CD14-positive monocyte (primary cell): Measurements from ENCODE around the gene CERK. TPM values are rescaled to one million over a fixed set of nuclear protein-coding genes. Genes with fewer than 3 reads are reported as not detected.

ENCODE experiments used
- DNase-seq, 3 donors: peaks; one replicate each; pipeline ENCODE4 v3.0.0-alpha.2; 2011 to 2022
- H2AFZ ChIP-seq: 2 replicates; pipeline ENCODE4 v1.6.0; 2012; ENCODE audit warnings: mild to moderate bottlenecking, low read depth, low read length, inconsistent platforms; ENCODE audit not compliant: insufficient read depth, poor library complexity, severe bottlenecking
- H3K27ac ChIP-seq, 2 donors: 1 replicate in 1 of 2; 2 replicates in 1 of 2; pipeline ENCODE4 v1.5.1; 2012 to 2013; ENCODE audit warnings: low read length in 2 of 2, control low read depth in 1 of 2, inconsistent platforms in 1 of 2, low read depth in 1 of 2, mild to moderate bottlenecking in 1 of 2
- H3K27me3 ChIP-seq, 2 donors: one replicate each; pipeline versions ENCODE4 v1.6.0 to v1.6.1; 2011 to 2013; ENCODE audit warnings: low read length in 2 of 2; ENCODE audit not compliant: control insufficient read depth in 2 of 2, insufficient read depth in 2 of 2
- H3K36me3 ChIP-seq, 2 donors: replicated peaks in 1 of 2; 1 replicate in 1 of 2; 2 replicates in 1 of 2; pipeline versions ENCODE4 v1.5.1 to v1.6.1; 2012 to 2013; ENCODE audit warnings: low read length in 2 of 2, control low read depth in 1 of 2, inconsistent platforms in 1 of 2, mild to moderate bottlenecking in 1 of 2; ENCODE audit not compliant: insufficient read depth in 2 of 2, control insufficient read depth in 1 of 2
- H3K4me1 ChIP-seq, 2 donors: 1 replicate in 1 of 2; 2 replicates in 1 of 2; pipeline versions ENCODE4 v1.5.1 to v1.6.1; 2012 to 2013; ENCODE audit warnings: low read length in 2 of 2, control low read depth in 1 of 2, inconsistent platforms in 1 of 2, mild to moderate bottlenecking in 1 of 2, moderate library complexity in 1 of 2; ENCODE audit not compliant: insufficient read depth in 2 of 2, control insufficient read depth in 1 of 2
- H3K4me2 ChIP-seq: replicated peaks from 2 replicates; pipeline ENCODE3; 2012; ENCODE audit warnings: low read length, moderate library complexity, mild to moderate bottlenecking; ENCODE audit not compliant: poor library complexity, severe bottlenecking; ENCODE audit errors: extremely low read depth
- H3K4me3 ChIP-seq, 3 experiments: fragments of 200-600 bp in 1 of 3; sonication (generic) in 1 of 3; replicated peaks in 1 of 3; 1 replicate in 2 of 3; 2 replicates in 1 of 3; pipeline ENCODE4 v1.5.1; 2011 to 2013; ENCODE audit warnings: low read length in 3 of 3, mild to moderate bottlenecking in 3 of 3, control low read depth in 2 of 3, low read depth in 2 of 3, inconsistent platforms in 1 of 3, moderate library complexity in 1 of 3
- H3K79me2 ChIP-seq: 2 replicates; pipeline ENCODE4 v1.6.0; 2012; ENCODE audit warnings: mild to moderate bottlenecking, control low read depth, inconsistent platforms, low read length, moderate library complexity; ENCODE audit not compliant: insufficient read depth
- H3K9ac ChIP-seq: 2 replicates; pipeline ENCODE4 v1.6.0; 2017; ENCODE audit warnings: low read length, mild to moderate bottlenecking; ENCODE audit not compliant: insufficient read depth, poor library complexity, severe bottlenecking
- H3K9me3 ChIP-seq, 2 donors: replicated peaks in 1 of 2; 1 replicate in 1 of 2; 2 replicates in 1 of 2; pipeline versions ENCODE4 v1.5.1 to v1.6.1; 2012 to 2013; ENCODE audit warnings: low read length in 2 of 2, control low read depth in 1 of 2; ENCODE audit not compliant: control insufficient read depth in 1 of 2, insufficient read depth in 1 of 2
- H4K20me1 ChIP-seq: 2 replicates; pipeline ENCODE4 v1.6.0; 2012; ENCODE audit warnings: mild to moderate bottlenecking, low read length, control low read depth, moderate library complexity; ENCODE audit not compliant: insufficient read depth
- H3K27ac Mint-ChIP-seq, 7 donors: one replicate each; pipeline ENCODE4 v1.8.0; 2020; ENCODE audit warnings: mild to moderate bottlenecking in 7 of 7, mixed read lengths in 7 of 7, moderate library complexity in 6 of 7, inconsistent platforms in 2 of 7
- H3K27me3 Mint-ChIP-seq, 3 donors: one replicate each; pipeline ENCODE4 v1.8.0; 2021 to 2022; ENCODE audit warnings: low read depth in 3 of 3, mild to moderate bottlenecking in 3 of 3, mixed read lengths in 3 of 3, moderate library complexity in 3 of 3, inconsistent platforms in 1 of 3
- H3K36me3 Mint-ChIP-seq, 2 donors: one replicate each; pipeline ENCODE4 v1.8.0; 2020; ENCODE audit warnings: mixed read lengths in 2 of 2, inconsistent platforms in 1 of 2, mild to moderate bottlenecking in 1 of 2
- H3K4me1 Mint-ChIP-seq: one replicate; pipeline ENCODE4 v1.8.0; 2020; ENCODE audit warnings: mild to moderate bottlenecking, mixed read lengths
- H3K4me3 Mint-ChIP-seq, 2 donors: one replicate each; pipeline ENCODE4 v1.8.0; 2020; ENCODE audit warnings: mild to moderate bottlenecking in 2 of 2, mixed read lengths in 2 of 2, moderate library complexity in 1 of 2
- H3K9me3 Mint-ChIP-seq, 7 donors: one replicate each; pipeline ENCODE4 v1.8.0; 2020 to 2022; ENCODE audit warnings: mixed read lengths in 7 of 7, mild to moderate bottlenecking in 6 of 7, moderate library complexity in 6 of 7, inconsistent platforms in 2 of 7
- WGBS: methylation state at CpG from one replicate; pipeline ENCODE4 v1.1.5; 2013; ENCODE audit warnings: missing lambda C conversion rate; ENCODE audit not compliant: insufficient coverage; 5-methylcytosine and 5-hydroxymethylcytosine counted together
- intact Hi-C, 2 donors: fragments of 100-400 bp; cut with micrococcal nuclease; formaldehyde crosslinking; loops; one replicate each; pipeline versions ENCODE4 v1.15.0 to v1.15.1; 2023
- polyA plus RNA-seq, 3 donors: library from polyadenylated mRNA; depleted of rRNA in 1 of 3; unstranded in 2 of 3; stranded (reverse) in 1 of 3; fragments of 300-500 nt in 2 of 3; fragments of >200 nt in 1 of 3; fragmentation: Illumina TruSeq in 2 of 3; gene quantifications; 1 replicate in 2 of 3; 2 replicates in 1 of 3; pipeline ENCODE4 v1.2.3, GENCODE V29; 2012 to 2021
- TF ChIP-seq, protein P1 (sequence below): fragments of 200-600 bp; IDR thresholded peaks from one replicate; pipeline ENCODE4 v1.8.0; 2022; ENCODE audit warnings: antibody characterized with exemption, mild to moderate bottlenecking

Gene CERK
- polyA plus RNA-seq, 3 donors, result 22.4 to 40.2 (median 24.5) TPM

DNA sequence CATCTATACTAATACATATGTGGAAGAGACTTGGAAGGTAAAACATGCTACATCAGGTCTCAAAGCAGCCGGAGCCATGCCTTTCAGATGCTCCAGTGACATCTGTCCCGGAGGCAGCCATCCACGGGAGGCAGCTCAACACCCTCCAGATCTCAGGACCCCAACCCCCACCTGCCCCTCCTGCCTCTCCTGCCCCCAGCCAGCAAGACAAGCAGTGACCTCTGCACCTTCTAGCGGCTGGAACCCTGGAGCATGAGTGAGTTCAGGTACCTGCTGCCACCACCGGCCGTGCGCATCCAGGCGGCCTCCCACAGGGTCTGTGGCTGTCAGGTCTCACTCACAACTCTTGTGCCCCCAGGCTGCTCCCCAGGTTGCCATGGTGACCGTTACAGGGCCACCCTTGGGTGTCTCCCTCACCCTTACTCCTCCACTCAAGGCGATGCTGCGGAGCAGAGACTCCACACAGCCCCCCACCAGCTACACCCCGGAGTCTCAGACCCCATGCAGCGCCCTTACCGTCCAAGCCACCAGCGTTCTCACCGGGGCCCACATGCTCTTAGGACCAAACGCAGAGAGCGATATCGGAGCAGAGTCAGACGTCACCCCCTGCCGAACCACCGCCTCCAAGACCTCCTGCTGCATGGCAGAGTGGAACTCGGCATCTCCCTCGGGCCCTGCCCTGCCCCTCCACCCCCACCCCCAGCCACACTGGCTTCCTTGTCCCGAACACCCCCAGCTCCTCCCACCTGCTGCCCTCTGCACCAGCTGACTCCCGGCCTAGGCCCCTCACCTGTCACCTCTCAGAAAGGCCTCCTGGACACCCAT lies 34.7 kb downstream of the CERK start:
- DNase-seq, result no peak
- Histone ChIP-seq H3K9me3 (no peaks in the 10 kb centered on the region), H2AFZ (no peak overlapping the region), H3K36me3 (peaks cover 92 to 98% of the 10 kb centered on the region in 2 donors), H4K20me1 (peaks cover 72% of the 10 kb centered on the region), H3K27ac (no peak overlapping the region), H3K27me3 (no peaks in the 10 kb centered on the region), H3K4me1 (no peaks in the 10 kb centered on the region), H3K4me3 (no peak overlapping the region), H3K79me2 (no peaks in the 10 kb centered on the region), H3K9ac (no peak overlapping the region), H3K4me2 (no peak overlapping the region)
- Mint-ChIP-seq H3K4me1 (no peaks in the 10 kb centered on the region), H3K27ac (peak overlapping the region in 3 of 7 donors; percentile 15 to 68 (median 41)), H3K27me3 (no peaks in the 10 kb centered on the region), H3K4me3 (no peak overlapping the region), H3K36me3 (peaks cover 84 to 100% of the 10 kb centered on the region in 2 donors), H3K9me3 (no peaks in the 10 kb centered on the region)
- WGBS, result 97% methylated on average over 26 of the region's 26 CpGs
- intact Hi-C loops, result no loop called here
- TF ChIP-seq, protein P1, sequence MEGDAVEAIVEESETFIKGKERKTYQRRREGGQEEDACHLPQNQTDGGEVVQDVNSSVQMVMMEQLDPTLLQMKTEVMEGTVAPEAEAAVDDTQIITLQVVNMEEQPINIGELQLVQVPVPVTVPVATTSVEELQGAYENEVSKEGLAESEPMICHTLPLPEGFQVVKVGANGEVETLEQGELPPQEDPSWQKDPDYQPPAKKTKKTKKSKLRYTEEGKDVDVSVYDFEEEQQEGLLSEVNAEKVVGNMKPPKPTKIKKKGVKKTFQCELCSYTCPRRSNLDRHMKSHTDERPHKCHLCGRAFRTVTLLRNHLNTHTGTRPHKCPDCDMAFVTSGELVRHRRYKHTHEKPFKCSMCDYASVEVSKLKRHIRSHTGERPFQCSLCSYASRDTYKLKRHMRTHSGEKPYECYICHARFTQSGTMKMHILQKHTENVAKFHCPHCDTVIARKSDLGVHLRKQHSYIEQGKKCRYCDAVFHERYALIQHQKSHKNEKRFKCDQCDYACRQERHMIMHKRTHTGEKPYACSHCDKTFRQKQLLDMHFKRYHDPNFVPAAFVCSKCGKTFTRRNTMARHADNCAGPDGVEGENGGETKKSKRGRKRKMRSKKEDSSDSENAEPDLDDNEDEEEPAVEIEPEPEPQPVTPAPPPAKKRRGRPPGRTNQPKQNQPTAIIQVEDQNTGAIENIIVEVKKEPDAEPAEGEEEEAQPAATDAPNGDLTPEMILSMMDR, result no peak

DNA sequence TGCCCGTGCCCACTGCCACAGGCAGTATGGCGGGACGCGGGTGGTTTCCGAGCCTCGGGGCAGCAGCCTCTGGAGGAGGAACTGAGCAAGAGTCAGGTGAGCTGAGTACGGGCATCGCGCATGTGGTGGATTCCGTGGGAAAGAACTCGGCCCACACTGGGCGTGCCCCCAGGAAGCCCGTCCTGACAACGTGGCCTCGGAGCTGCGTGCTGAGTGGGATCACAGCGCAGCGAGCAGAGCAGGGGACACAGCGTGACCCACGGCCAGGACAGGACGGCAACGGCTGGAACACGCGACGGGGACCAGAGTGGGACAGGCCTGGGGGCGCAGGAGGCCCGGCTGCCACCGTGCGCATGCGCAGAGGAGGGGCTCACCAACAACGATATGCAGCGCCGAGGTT lies 36.8 kb downstream of the CERK start:
- Mint-ChIP-seq H3K27ac (no peak overlapping the region), H3K36me3 (peaks cover 82 to 100% of the 10 kb centered on the region in 2 donors), H3K4me1 (no peaks in the 10 kb centered on the region), H3K9me3 (no peaks in the 10 kb centered on the region), H3K27me3 (no peaks in the 10 kb centered on the region), H3K4me3 (no peak overlapping the region)
- no peaks in the 10 kb centered on the region for H3K79me2 ChIP-seq
- no peaks in the 10 kb centered on the region for H3K9me3 ChIP-seq
- H3K4me3 ChIP-seq, result no peak overlapping the region
- H3K9ac ChIP-seq, result no peak overlapping the region
- intact Hi-C loops, result no loop called here
- WGBS, result 94% methylated on average over 33 of the region's 33 CpGs
- peaks cover 58% of the 10 kb centered on the region for H4K20me1 ChIP-seq
- no peak overlapping the region for H3K4me2 ChIP-seq
- H3K27ac ChIP-seq, result no peak overlapping the region
- no peaks in the 10 kb centered on the region for H3K4me1 ChIP-seq
- TF ChIP-seq, protein P1, result no peak
- no peak for DNase-seq
- H2AFZ ChIP-seq, result no peak overlapping the region
- H3K36me3 ChIP-seq, result peaks cover 90 to 98% of the 10 kb centered on the region in 2 donors
- H3K27me3 ChIP-seq, result no peaks in the 10 kb centered on the region
